NCI-H345 (cell line): ENCODE results near the gene MFSD8.
"Not testable (repeated sequence)": the region's sequence is repeated elsewhere in the genome, so short reads cannot be mapped to it uniquely, and the experiment has no call there.

Experiments used
- DNase-seq: peaks from one replicate; lab custom pipeline; 2025; lab: John Stamatoyannopoulos, UW

Gene MFSD8

GRCh38 chr4:127931836-127932235 lies 33.1 kb downstream of the MFSD8 start:
- DNase-seq: not testable (repeated sequence)

- no peak for DNase-seq
Measured at GRCh38 chr4:127930175-127930574, 34.8 kb downstream of the MFSD8 start.

GRCh38 chr4:127925720-127926119 lies 39.3 kb downstream of the MFSD8 start:
- not testable (repeated sequence) for DNase-seq

- DNase-seq: no peak
Measured at GRCh38 chr4:127922226-127922625, 42.7 kb downstream of the MFSD8 start.

GRCh38 chr4:127920521-127920920 lies 44.5 kb downstream of the MFSD8 start:
- no peak for DNase-seq

GRCh38 chr4:127917151-127917550 lies 47.8 kb downstream of the MFSD8 start:
- DNase-seq: no peak

- no peak for DNase-seq
Measured at GRCh38 chr4:127916512-127916911, 48.5 kb downstream of the MFSD8 start.

GRCh38 chr4:127905029-127905428 lies 59.9 kb downstream of the MFSD8 start:
- no peak for DNase-seq

- not testable (repeated sequence) for DNase-seq
Measured at GRCh38 chr4:127899682-127900081, 65.3 kb downstream of the MFSD8 start.

GRCh38 chr4:127896528-127896927 lies 68.4 kb downstream of the MFSD8 start:
- DNase-seq: no peak

- DNase-seq: no peak
Measured at GRCh38 chr4:127896069-127896468, 68.9 kb downstream of the MFSD8 start.

- DNase-seq: no peak
Measured at GRCh38 chr4:127889903-127890302, 75.1 kb downstream of the MFSD8 start.

GRCh38 chr4:127888559-127888958 lies 76.4 kb downstream of the MFSD8 start:
- no peak for DNase-seq

GRCh38 chr4:127881563-127881864 lies 83.5 kb downstream of the MFSD8 start:
- DNase-seq: no peak

- peak; percentile 94 for DNase-seq
Measured at GRCh38 chr4:127880763-127881562, 84.0 kb downstream of the MFSD8 start, which contains the start of gene PLK4. PLK4 (plus strand) TSS chr4:127880893; CDS start chr4:127881135, 242 bp downstream.

- DNase-seq: no peak
Measured at GRCh38 chr4:127875791-127876190, 89.2 kb downstream of the MFSD8 start.

- DNase-seq: no peak
Measured at GRCh38 chr4:127870688-127871087, 94.3 kb downstream of the MFSD8 start.

- DNase-seq: no peak
Measured at GRCh38 chr4:127870281-127870680, 94.7 kb downstream of the MFSD8 start.

GRCh38 chr4:127868196-127868595 lies 96.8 kb downstream of the MFSD8 start:
- no peak for DNase-seq
